ENCODE measurements around the gene ELAVL4. TPM values are rescaled to one million over a fixed set of nuclear protein-coding genes. Genes with fewer than 3 reads are reported as not detected.

The ELAVL4 gene
- not detected in 2 replicates for total RNA-seq

DNA sequence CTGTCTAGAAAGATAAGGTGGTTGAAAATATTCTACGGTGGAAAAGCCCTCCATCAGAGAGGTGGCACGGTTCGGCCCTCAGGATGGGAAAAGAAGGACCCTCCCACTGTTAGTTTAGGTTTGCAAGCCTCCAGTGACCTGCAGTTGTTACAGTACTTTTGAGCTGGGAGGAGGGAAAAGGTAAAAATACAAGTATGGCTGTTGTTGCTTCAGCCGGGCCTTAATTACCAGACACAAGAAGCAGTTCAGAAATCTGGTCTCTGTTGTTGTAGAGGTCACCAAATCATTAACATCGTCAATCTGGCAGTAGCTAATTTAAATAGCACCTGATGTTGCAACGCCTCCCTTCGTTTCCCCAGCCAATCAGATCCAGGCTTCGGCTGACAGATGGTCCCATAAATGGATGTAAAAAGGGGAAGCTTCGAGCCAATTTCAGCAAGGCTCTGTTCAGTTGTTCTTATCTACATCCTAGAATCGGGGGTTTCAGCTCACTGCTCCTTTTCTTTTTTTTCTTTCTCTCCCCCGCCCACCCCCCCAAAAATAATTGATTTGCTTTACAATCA lies at the start of gene ELAVL4:
TSS of gene ELAVL4 (plus strand) at position 424 of the 563 bp plus-strand sequence. CDS start 270 bp downstream, outside the sequence.
- intact Hi-C loops (cut with micrococcal nuclease) = no loop called here

DNA sequence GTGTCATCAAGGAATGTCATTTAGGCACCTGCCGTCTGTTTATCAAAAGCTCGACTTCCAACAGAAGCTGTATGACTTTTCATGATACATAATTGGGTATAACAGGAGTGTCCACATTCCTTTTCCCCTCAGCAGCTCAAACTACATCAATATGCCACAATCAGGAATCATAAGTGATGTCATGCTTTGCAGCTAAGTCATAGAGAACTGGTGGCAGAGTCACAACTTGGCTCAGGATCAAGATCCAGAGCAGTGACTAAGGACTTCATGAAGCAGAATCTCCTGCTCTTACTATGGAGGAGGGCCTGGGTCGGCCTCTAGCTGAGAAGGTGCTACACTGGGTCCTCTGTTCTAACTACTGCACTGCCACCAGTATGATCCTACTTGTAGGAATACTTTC lies 48.4 kb upstream of the ELAVL4 start:
- intact Hi-C loops (cut with micrococcal nuclease) = no loop called here

DNA sequence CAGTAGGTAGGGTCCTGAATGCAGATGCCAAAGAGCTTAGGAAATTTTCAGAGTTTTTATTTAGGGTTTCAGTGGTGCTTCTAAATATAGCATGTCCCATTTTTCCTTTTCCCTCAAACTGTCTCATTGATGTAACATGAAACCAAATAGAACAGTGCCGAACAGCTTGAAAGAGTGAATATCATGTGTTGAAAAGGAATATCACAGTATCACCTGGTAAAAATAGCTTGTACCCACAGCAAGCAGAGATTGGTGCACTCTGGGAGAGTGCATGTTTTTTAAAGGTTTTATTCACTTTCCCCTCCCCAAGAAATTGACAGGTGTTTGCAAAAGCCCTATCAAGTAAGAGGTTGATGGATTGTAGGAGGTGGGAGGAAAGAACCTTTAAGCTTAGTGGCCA lies 41.9 kb upstream of the ELAVL4 start:
- intact Hi-C loops (cut with micrococcal nuclease) = no loop called here

DNA sequence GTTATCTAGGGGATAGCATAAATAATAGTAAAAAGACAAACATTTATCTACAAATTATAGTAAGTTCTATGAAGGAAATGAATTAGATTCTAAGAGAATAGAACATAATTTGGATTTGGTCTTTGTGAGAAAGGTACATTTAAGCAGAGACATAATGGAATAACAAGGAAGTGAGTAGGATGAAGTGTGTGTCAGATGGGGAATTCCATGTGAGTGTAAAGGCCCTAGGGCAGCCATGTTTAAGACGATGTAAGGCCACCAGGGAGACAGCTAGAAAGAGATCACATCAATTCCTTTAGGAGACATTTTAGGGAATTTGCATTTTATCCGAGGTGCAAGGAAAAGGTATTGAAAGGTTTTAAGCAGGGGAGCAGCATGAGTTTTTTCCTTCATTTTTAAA lies 33.8 kb upstream of the ELAVL4 start:
- intact Hi-C loops (cut with micrococcal nuclease) = no loop called here

DNA sequence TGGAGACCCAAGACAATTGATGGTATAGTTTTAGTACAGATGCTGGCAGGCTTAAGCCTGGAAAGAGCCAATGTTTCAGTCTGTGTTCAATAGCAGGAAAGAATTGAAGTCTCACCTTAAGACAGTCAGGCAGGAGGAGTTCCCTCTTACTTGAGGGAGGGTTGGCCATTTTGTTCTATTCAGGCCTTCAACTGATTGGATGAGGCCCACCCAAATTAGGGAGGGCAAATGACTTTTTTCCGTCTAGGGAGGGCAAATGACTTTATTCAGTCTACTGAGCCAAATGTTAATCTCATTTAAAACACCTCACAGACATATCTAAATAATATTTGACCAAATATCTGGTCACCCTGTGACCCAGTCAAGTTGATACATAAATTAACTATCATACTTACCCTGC lies 31.4 kb upstream of the ELAVL4 start:
- intact Hi-C loops (cut with micrococcal nuclease) = no loop called here

DNA sequence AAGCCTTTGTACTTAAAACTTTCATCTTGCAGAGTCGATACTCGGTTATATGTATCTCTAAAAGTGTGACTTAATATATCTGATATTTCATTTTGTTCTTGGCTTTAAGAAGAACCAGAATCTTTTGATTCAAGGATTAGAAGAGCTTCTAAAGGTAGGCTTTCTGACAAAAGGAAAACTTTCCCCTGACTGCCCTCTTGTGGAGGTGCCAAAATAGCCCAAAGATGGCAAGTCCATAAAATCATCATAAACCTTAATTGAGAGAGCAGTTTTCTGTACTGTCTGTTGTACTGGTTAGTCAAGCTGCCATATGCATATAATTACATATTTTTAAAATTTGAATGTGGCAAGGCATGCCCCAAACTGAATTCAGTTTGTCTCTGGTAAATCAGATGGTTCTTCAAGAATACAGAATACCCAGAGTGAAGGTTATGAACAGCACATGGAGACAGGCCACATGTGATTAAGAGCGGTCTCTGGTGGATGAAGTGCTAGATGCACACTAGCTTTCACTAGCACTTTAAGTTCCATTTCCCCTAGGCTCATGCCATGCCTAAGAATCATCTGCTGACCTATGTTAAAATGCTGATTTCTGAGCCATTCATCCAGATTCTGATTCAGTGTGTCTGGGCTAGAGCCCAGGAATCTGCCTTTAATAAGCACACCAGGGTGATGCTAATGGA lies 27.7 kb upstream of the ELAVL4 start:
- intact Hi-C loops (cut with micrococcal nuclease) = no loop called here

DNA sequence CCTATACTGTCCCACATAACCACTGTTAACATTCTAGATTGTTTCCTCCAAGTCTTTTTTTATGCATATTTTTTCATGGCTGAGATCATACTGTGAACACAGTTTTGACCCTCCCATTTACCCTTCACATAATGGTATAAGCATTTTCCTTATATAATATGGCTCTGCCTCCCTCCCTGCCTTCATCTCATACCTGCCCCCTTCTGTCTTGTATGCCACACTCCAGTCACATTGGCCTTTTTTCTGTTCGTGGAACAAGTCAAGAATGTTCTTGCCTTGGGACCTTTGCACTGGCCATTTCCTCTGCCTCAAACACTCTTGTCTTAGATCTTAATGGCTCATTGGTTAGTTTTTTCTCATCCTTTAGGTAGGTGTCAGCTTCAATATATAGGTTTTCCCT lies 24.3 kb upstream of the ELAVL4 start:
- intact Hi-C loops (cut with micrococcal nuclease) = no loop called here

DNA sequence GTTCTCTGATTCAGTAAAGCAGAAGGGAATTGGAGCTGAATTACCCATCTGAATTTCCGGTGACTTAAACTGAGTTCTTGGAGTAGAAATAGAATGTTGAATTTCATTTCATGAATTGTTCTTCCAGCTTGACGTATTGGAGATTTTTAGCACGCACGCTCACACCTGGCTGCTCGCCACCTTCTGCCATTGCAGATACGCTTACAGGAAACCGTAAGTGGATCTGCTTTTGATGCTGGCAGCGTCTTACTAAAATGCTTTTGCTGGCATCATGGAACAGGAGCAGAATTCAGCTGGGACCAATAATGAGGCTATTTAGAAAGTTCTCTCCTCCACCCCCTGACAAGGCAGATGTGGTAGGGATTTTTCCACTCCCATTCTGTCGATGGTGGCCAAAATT lies 17.7 kb upstream of the ELAVL4 start:
- intact Hi-C loops (cut with micrococcal nuclease) = no loop called here

DNA sequence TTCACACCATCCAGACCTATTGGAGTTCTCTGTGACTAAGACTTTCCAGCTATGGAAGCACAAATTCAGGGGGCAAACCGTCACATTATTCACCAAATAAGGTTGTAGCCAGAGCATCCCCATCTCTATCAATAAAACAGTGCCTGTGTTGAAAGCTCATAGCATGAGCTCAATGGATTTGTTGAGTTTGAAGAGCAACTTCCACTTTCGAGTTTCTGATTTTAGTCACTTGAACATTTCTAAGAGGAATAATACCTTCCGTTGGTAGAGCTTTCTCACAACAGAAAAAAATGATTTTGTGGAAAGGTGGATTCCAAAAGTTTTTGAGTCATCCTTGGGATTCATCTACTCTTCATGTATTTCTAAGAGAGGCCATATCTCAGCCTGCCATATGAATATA lies 13.0 kb upstream of the ELAVL4 start:
- intact Hi-C loops (cut with micrococcal nuclease) = no loop called here

DNA sequence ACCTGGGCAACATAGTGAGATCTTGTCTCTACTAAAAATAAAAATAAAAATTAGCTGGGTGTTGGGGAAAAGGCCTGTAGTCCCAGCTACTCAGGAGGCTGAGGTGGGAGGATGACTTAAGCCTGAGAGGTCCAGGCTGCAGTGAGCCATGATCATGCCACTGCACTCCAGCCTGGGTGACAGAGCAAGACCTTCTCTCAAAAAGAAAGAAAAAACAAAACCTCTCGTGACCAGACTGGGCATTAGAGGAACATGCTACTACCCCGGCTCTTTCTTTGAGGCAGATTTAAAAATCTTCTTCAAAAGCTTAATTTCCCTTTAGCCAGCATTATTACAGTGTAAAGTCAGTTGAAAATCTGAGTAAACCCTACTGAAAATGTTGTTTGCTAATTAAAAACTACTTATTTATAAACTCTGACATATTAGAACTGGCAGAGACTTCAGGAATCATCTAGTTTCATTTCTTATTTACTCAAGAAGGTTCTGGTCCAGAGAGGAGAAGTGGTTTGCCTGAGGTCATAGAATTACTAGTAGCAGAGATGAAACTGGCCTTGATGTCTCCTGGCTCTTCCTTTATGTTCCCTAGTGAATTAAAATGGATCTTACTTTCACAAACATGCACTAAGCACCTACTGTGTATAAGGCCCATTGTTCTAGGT lies 11.6 kb upstream of the ELAVL4 start:
- intact Hi-C loops (cut with micrococcal nuclease) = no loop called here

DNA sequence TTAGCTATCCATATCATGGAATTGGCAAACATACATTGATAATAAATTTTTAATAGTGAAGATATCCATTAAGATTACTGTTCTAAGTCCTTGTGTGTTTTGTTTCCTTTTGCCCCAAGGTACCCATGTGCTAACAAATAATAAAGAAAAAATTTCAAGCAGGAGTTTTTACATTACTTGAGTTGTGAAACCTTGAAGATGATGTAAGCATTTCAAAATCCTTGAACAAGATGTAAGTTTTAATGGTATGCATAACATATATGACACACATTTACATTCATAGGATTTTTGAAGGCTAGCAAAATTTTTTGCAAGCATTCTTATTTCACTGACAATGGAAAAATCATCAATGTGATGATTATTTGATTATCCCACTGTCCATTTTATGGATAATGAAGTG lies 10.9 kb upstream of the ELAVL4 start:
- intact Hi-C loops (cut with micrococcal nuclease) = no loop called here

DNA sequence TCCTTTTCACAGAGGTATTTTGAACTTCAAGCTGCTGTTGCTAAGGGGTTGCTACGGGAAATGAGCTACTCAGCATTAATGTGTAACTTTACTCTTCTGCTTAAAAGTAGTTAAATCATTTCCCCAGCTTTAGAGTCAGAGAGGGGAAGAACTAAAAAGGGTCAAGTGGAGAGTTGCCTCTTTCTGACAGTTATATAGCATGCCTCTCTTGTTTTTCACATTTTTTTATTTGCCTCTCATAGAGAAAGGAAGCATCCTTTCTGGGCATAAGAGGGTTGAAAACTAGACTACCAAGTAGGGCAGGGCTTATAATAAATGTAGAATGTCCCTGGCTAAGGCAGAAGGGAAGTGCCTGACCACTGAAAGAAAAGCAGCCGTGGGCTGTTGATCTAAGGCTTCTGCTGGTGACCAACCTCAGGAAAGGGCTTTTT lies 10.1 kb upstream of the ELAVL4 start:
- intact Hi-C loops (cut with micrococcal nuclease) = no loop called here

DNA sequence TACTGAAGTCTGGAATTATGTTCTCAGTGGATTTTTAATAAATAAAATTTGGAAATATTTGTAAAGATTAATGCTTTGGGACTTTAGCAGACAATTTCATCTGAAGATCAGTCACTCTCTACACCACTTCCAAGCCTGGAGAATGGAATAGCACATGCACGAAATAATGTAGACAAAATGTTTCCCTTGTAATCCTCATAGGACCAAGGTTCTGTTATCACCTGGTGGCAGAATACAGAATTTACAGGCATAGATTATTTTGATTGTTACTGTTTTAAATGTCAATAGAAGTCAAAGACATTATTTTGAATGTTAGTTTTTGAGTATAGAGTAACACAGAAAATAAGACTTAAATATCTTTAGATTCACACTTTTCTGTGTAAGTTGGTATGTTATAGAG lies 9.1 kb upstream of the ELAVL4 start:
- intact Hi-C loops (cut with micrococcal nuclease) = no loop called here

DNA sequence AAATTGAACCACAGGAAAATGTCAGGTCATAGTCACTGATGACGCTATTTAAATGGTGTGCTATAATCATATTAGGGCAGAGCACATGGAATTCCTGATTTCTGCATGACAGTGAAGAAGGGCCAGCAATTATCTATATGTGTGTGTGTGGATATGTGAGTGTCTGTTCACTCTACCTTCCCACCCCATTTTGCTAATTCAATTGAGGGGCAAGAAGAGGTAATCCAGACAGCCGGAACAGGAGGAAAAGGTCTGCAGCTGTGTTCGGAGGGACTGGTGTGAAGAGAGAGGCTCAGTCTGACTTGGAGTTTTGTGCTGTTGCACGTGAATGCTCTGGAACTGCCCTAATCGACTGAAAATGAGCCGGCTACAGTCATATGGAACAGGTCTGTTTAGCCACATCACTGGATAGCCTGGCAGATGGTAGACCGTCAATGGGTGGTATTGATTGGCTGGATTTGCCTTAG lies 5.1 kb upstream of the ELAVL4 start:
- intact Hi-C loops (cut with micrococcal nuclease) = no loop called here

DNA sequence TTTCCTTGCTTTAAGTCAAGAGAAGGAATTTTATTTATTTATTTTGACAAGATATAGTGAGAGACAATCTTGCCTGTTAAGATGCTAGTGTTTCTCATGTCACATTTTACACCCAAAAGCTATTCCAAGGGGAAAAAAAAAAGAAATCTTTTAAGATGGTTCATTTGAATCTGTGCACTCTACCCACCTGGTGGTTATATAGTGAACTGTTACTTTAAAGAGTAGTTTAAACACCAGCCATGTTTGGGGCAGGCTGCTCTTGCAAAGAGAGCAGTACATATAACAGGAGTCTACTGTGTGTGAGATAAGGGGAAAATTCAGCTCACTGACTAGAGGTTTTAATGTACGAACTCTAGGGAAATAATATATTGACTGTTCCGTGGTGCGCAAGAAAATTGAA lies 3.3 kb upstream of the ELAVL4 start:
- intact Hi-C loops (cut with micrococcal nuclease) = no loop called here

DNA sequence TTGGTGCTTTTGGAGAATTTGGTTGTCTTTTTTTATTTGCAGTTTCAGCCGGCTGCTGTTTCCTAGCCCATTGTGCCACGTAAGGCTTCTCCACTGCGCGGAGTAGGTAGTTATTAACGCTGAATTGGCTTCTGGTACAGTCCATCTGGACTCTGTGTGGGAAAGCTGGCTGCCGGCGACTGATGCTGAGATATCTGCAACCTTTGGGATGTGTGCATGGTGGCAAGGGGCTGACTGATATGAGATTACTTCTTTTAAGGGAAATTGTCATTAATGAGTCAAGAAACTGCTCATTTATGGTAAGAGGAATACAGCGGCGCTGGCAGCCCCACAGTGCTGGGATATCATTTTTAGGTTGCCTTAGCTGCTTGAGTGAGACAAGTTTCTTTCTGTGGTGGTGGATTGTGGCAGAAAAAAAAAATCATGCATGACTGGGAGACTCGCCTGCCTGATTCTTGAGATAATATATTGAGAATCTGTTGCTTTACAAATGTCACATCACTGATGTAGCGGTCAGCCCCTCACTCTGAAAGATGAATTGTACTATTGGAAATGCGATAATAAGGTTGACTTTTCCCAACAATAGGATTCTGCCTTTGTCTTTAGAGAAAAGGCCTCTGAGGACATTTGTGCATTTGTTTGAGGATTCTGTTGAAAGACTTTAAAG lies 2.5 kb upstream of the ELAVL4 start:
- intact Hi-C loops (cut with micrococcal nuclease) = no loop called here

DNA sequence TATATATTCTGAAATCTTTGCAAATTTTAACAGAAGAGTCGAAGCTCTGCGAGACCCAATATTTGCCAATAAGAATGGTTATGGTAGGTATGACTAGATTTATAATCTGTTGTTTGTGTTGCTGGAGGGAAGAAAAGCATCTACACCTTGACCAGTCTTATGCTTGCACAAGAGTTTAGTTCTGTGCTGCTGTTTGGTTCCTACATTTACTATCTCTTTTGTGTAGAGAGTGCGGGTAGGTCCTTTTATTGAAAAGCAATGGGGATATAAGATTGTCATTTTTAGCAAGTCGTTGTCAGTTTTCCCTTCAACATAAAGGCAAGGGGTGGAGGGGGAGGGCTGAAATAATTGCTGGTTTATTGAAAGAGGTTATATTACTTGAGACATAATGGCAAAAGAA lies 396 bp downstream of the ELAVL4 start:
- intact Hi-C loops (cut with micrococcal nuclease) = no loop called here

DNA sequence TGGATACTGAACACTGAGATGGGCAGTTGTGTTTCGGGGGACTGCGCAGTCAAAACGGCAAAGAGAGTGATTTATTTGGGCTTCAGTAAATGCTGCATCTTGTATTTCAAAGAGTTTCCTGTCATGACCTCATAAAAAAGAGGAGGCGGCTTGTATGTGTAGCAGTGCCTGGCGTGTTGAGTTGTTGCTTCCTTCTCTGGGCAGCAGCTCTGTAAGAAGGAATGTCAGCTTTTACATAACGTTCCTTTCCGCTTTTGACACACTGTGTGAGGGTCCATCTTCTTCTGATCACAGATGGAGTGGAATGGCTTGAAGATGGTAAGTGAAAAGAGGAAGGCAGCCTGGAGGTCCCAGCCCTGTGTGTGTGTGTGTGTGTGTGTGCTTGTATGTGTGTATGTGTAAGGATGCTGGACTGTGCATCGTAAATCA lies 941 bp downstream of the ELAVL4 start:
- intact Hi-C loops (cut with micrococcal nuclease) = no loop called here

DNA sequence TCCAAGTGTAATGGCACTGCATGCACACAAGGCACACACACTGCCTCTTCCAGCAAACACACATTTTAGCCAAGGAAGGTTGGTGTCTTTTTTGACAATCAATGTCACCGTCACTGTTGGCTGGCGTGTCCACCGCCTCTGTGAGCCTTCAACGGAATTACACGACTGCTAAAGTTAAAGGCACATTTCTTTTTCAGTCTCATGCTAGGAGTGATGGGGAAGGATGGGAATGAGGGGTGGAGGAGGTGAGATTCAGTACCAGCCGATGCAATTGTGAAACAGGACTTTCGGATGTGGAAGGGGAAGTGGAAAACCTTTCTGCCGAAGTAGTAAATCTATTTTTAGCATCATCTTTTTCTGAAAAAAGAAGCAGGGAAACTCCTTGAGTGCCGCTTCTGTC lies 1.4 kb downstream of the ELAVL4 start:
- intact Hi-C loops (cut with micrococcal nuclease) = no loop called here

DNA sequence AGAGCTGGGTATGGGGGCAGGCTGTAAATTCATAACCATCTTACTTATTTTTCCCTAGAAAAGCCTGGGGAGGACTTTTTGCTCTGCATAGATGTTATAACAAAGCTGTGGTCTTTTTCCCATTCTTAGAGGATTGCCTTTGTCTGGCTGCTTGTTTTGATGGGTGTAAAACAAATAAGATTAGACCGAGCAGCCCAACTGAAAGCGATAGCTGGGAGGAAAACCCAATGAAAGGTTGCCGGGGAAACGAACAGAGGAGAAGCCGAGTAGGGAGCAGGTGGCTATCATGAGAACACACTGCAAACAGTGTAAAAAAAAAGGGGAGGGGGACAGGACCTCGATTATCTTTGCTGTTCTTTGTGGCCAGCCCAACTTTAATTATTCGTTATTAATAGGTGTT lies 1.9 kb downstream of the ELAVL4 start:
- intact Hi-C loops (cut with micrococcal nuclease) = no loop called here

DNA sequence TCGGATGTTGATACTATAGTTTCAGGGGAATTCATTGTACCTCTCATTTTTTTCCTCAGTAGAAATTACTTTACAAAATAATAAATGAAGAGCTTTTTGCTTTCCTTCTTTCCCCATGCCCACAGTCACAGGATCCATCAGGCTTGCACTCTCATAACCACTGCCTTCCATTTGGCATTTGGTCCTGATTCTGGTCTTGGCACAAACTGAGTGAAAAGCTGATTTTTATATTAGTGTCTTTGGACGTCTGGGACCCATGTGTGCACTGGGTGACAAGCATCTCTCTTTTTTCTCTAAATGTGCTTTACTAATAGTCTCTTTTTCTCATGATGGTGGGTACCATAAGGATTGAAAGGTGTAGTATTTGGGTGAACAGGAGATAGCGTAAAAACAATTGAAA lies 2.8 kb downstream of the ELAVL4 start:
- intact Hi-C loops (cut with micrococcal nuclease) = no loop called here

DNA sequence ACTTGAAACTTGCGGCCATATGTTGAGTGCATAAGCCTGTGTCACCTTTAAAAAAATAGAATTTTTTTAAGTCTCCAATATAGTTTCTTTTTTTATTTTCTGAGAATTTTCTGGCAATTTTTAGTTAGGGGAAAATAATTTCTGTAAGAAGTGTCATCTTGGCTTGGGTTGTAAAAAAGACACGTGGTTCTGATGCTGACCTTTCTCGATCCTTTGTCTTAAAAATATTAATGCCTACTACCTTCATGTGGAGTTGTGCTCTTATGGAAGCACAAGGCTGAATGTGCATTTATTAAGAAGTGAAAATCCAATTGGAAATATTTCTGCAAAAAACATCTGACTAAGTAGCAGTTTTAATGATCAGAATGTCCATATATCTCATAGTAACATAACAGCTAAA lies 3.5 kb downstream of the ELAVL4 start:
- intact Hi-C loops (cut with micrococcal nuclease) = no loop called here

All from T-helper 1 cell treated with Interleukin-12 subunit alpha and Interleukin-12 subunit beta and Interleukin-4 antibody, amounts not matched to agents 30 ng/mL and 1 ng/mL, for 36 hours (primary cell).